ENCODE results near the gene TMCC2.
"Not testable (repeated sequence)": the region's sequence is repeated elsewhere in the genome, so short reads cannot be mapped to it uniquely, and the experiment has no call there.

DNA sequence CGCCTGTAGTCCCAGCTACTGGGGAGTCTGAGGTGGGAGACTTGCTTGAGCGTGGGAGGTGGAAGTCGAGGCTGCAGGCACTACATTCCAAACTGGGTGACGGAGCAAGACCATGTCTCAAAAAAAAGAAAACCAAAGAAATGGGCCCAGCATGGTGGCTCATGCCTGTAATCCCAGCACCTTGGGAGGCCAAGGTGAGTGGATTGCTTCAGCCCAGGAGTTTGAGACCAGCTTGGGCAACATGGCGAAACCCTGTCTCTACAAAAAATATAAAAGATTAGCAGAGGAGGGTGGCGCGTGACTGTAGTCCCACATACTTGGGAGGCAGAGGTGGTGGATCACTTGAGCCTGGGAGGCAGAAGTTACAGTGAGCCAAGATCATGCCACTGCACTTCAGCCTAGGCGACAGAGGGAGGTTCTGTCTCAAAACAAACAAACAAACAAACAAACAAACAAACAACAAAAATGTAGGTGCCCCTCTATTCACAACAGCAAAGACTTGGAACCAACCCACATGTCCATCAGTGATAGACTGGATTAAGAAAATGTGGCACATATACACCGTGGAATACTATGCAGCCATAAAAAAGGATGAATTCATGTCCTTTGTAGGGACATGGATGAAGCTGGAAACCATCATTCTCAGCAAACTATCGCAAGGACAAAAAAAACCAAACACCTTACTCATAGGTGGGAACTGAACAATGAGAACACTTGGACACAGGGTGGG, 53.1 kb downstream of the TMCC2 start:
- TF ChIP-seq, protein P1, sequence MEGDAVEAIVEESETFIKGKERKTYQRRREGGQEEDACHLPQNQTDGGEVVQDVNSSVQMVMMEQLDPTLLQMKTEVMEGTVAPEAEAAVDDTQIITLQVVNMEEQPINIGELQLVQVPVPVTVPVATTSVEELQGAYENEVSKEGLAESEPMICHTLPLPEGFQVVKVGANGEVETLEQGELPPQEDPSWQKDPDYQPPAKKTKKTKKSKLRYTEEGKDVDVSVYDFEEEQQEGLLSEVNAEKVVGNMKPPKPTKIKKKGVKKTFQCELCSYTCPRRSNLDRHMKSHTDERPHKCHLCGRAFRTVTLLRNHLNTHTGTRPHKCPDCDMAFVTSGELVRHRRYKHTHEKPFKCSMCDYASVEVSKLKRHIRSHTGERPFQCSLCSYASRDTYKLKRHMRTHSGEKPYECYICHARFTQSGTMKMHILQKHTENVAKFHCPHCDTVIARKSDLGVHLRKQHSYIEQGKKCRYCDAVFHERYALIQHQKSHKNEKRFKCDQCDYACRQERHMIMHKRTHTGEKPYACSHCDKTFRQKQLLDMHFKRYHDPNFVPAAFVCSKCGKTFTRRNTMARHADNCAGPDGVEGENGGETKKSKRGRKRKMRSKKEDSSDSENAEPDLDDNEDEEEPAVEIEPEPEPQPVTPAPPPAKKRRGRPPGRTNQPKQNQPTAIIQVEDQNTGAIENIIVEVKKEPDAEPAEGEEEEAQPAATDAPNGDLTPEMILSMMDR (IDR thresholded peaks at IDR 0.05) = not testable (repeated sequence)
- not testable (repeated sequence) for TF ChIP-seq POLR2A (IDR thresholded peaks at IDR 0.05)

All from testis (tissue), 2 donors.